ENCODE results near the gene C9orf72.
A peak's percentile ranks its signal among the peaks of the same experiment; 100 is the strongest.

Gene C9orf72

GRCh38 chr9:27582794-27583193, 9.5 kb upstream of the C9orf72 start:
- 86% methylated on average over 2 of the region's 2 CpGs for WGBS (ENCODE audit: insufficient coverage)
- POLR2A ChIA-PET, result no interaction called here

GRCh38 chr9:27581826-27582225, 8.5 kb upstream of the C9orf72 start:
- no peak overlapping the region for H3K27ac ChIP-seq (ENCODE audit: insufficient read depth in 1 of 2, low read depth in 1 of 2, low read length in 2 of 2, poor library complexity in 1 of 2, severe bottlenecking in 2 of 2)
- POLR2A ChIA-PET, result no interaction called here
- 80% methylated on average over 1 of the region's 1 CpG for WGBS (ENCODE audit: insufficient coverage)

More at GRCh38 chr9:27582794-27583193, 9.5 kb upstream of the C9orf72 start:
- Histone ChIP-seq H3K4me1 (ENCODE audit: control extremely low read depth in 1 of 4, control insufficient read depth in 4 of 4, insufficient read depth in 4 of 4, low read length in 3 of 4) (peaks cover 0 to 5% (median 0%) of the 10 kb centered on the region in 4 experiments), H3K4me3 (ENCODE audit: control insufficient read depth in 1 of 7, extremely low read depth in 1 of 7, insufficient read depth in 4 of 7, low read depth in 2 of 7, low read length in 6 of 7) (no peak overlapping the region), H3K27me3 (replicated peaks in 2 of 5; ENCODE audit: control insufficient read depth in 4 of 5, insufficient read depth in 5 of 5, low read length in 4 of 5) (no peaks in the 10 kb centered on the region), H3K9me3 (ENCODE audit: control extremely low read depth in 1 of 5, control insufficient read depth in 4 of 5, insufficient read depth in 2 of 5, low read depth in 1 of 5, low read length in 4 of 5) (peaks cover 0 to 5% (median 2%) of the 10 kb centered on the region in 5 experiments), H3K36me3 (ENCODE audit: control insufficient read depth in 4 of 4, insufficient read depth in 4 of 4, low read length in 3 of 4) (no peaks in the 10 kb centered on the region), H3K27ac (ENCODE audit: insufficient read depth in 1 of 2, low read depth in 1 of 2, low read length in 2 of 2, poor library complexity in 1 of 2, severe bottlenecking in 2 of 2) (no peak overlapping the region)
- CTCF ChIA-PET, result no interaction called here
- no peak for DNase-seq

GRCh38 chr9:27573634-27574590, 631 bp upstream of the C9orf72 start:
- peak overlapping the region; percentile 21 to 89 (median 75) for H3K4me3 ChIP-seq (ENCODE audit: control insufficient read depth in 1 of 7, extremely low read depth in 1 of 7, insufficient read depth in 4 of 7, low read depth in 2 of 7, low read length in 6 of 7)
- H3K4me1 ChIP-seq (ENCODE audit: control extremely low read depth in 1 of 4, control insufficient read depth in 4 of 4, insufficient read depth in 4 of 4, low read length in 3 of 4), result peaks cover 7 to 22% (median 16%) of the 10 kb centered on the region in 4 experiments
- DNase-seq, result peak; percentile 100
- H3K27me3 ChIP-seq (replicated peaks in 2 of 5; ENCODE audit: control insufficient read depth in 4 of 5, insufficient read depth in 5 of 5, low read length in 4 of 5), result no peaks in the 10 kb centered on the region
- peaks cover 0 to 5% (median 2%) of the 10 kb centered on the region in 5 experiments for H3K9me3 ChIP-seq (ENCODE audit: control extremely low read depth in 1 of 5, control insufficient read depth in 4 of 5, insufficient read depth in 2 of 5, low read depth in 1 of 5, low read length in 4 of 5)
- 0% methylated on average over 22 of the region's 35 CpGs for WGBS (ENCODE audit: insufficient coverage)
- ChIA-PET CTCF (interaction anchor here (0.8 to 1.5 kb wide), 2 partner anchors 14 to 44 kb away, joined by 4 to 6 read pairs; partner anchors contain the start of gene MOB3B), POLR2A (interaction anchor here (0.7 to 1.6 kb wide), 6 partner anchors 11 to 866 kb away, joined by 3 to 8 read pairs (median 5); no protein-coding TSS in a partner anchor)
- no peaks in the 10 kb centered on the region for H3K36me3 ChIP-seq (ENCODE audit: control insufficient read depth in 4 of 4, insufficient read depth in 4 of 4, low read length in 3 of 4)
- H3K27ac ChIP-seq (ENCODE audit: insufficient read depth in 1 of 2, low read depth in 1 of 2, low read length in 2 of 2, poor library complexity in 1 of 2, severe bottlenecking in 2 of 2), result peak overlapping the region; percentile 67 to 90

More at GRCh38 chr9:27581826-27582225, 8.5 kb upstream of the C9orf72 start:
- Histone ChIP-seq H3K36me3 (ENCODE audit: control insufficient read depth in 4 of 4, insufficient read depth in 4 of 4, low read length in 3 of 4) (no peaks in the 10 kb centered on the region), H3K4me3 (ENCODE audit: control insufficient read depth in 1 of 7, extremely low read depth in 1 of 7, insufficient read depth in 4 of 7, low read depth in 2 of 7, low read length in 6 of 7) (no peak overlapping the region), H3K9me3 (ENCODE audit: control extremely low read depth in 1 of 5, control insufficient read depth in 4 of 5, insufficient read depth in 2 of 5, low read depth in 1 of 5, low read length in 4 of 5) (peaks cover 0 to 5% (median 2%) of the 10 kb centered on the region in 5 experiments), H3K27me3 (replicated peaks in 2 of 5; ENCODE audit: control insufficient read depth in 4 of 5, insufficient read depth in 5 of 5, low read length in 4 of 5) (no peaks in the 10 kb centered on the region), H3K4me1 (ENCODE audit: control extremely low read depth in 1 of 4, control insufficient read depth in 4 of 4, insufficient read depth in 4 of 4, low read length in 3 of 4) (peaks cover 0 to 3% (median 0%) of the 10 kb centered on the region in 4 experiments)
- CTCF ChIA-PET, result interaction anchor here (1.2 kb wide), 1 partner anchor 15 kb away, joined by 3 read pairs; no protein-coding TSS in a partner anchor
- DNase-seq, result no peak

GRCh38 chr9:27572566-27572917, 739 bp downstream of the C9orf72 start:
- Histone ChIP-seq H3K36me3 (ENCODE audit: control insufficient read depth in 4 of 4, insufficient read depth in 4 of 4, low read length in 3 of 4) (no peaks in the 10 kb centered on the region), H3K4me1 (ENCODE audit: control extremely low read depth in 1 of 4, control insufficient read depth in 4 of 4, insufficient read depth in 4 of 4, low read length in 3 of 4) (peaks cover 7 to 22% (median 16%) of the 10 kb centered on the region in 4 experiments), H3K9me3 (ENCODE audit: control extremely low read depth in 1 of 5, control insufficient read depth in 4 of 5, insufficient read depth in 2 of 5, low read depth in 1 of 5, low read length in 4 of 5) (no peaks in the 10 kb centered on the region), H3K27ac (ENCODE audit: insufficient read depth in 1 of 2, low read depth in 1 of 2, low read length in 2 of 2, poor library complexity in 1 of 2, severe bottlenecking in 2 of 2) (peak overlapping the region; percentile 66 to 90), H3K27me3 (replicated peaks in 2 of 5; ENCODE audit: control insufficient read depth in 4 of 5, insufficient read depth in 5 of 5, low read length in 4 of 5) (no peaks in the 10 kb centered on the region), H3K4me3 (ENCODE audit: control insufficient read depth in 1 of 7, extremely low read depth in 1 of 7, insufficient read depth in 4 of 7, low read depth in 2 of 7, low read length in 6 of 7) (peak overlapping the region; percentile 67 to 89 (median 80))
- 0% methylated on average over 6 of the region's 6 CpGs for WGBS (ENCODE audit: insufficient coverage)
- ChIA-PET CTCF (interaction anchor here (0.8 to 1.5 kb wide), 2 partner anchors 13 to 43 kb away, joined by 4 to 6 read pairs; partner anchors contain the start of gene MOB3B), POLR2A (interaction anchor here (1.0 to 1.6 kb wide), 3 partner anchors 10 to 28 kb away, joined by 5 to 8 read pairs (median 6); no protein-coding TSS in a partner anchor)
- peak; percentile 70 to 96 (median 94) for DNase-seq

- peak overlapping the region in 1 of 2 experiments; percentile 90 for H3K27ac ChIP-seq (ENCODE audit: insufficient read depth in 1 of 2, low read depth in 1 of 2, low read length in 2 of 2, poor library complexity in 1 of 2, severe bottlenecking in 2 of 2)
- peak overlapping the region in 3 of 7 experiments; percentile 75 to 86 (median 84) for H3K4me3 ChIP-seq (ENCODE audit: control insufficient read depth in 1 of 7, extremely low read depth in 1 of 7, insufficient read depth in 4 of 7, low read depth in 2 of 7, low read length in 6 of 7)
- WGBS (ENCODE audit: insufficient coverage), result 60% methylated on average over 1 of the region's 3 CpGs
- H3K9me3 ChIP-seq (ENCODE audit: control extremely low read depth in 1 of 5, control insufficient read depth in 4 of 5, insufficient read depth in 2 of 5, low read depth in 1 of 5, low read length in 4 of 5), result no peaks in the 10 kb centered on the region
- peaks cover 7 to 22% (median 16%) of the 10 kb centered on the region in 4 experiments for H3K4me1 ChIP-seq (ENCODE audit: control extremely low read depth in 1 of 4, control insufficient read depth in 4 of 4, insufficient read depth in 4 of 4, low read length in 3 of 4)
- H3K36me3 ChIP-seq (ENCODE audit: control insufficient read depth in 4 of 4, insufficient read depth in 4 of 4, low read length in 3 of 4), result no peaks in the 10 kb centered on the region
- no peak for DNase-seq
- ChIA-PET POLR2A (interaction anchor here (1.6 kb wide), 1 partner anchor 11 kb away, joined by 8 read pairs; no protein-coding TSS in a partner anchor), CTCF (interaction anchor here (1.5 kb wide), 1 partner anchor 12 kb away, joined by 6 read pairs; no protein-coding TSS in a partner anchor)
- no peaks in the 10 kb centered on the region for H3K27me3 ChIP-seq (replicated peaks in 2 of 5; ENCODE audit: control insufficient read depth in 4 of 5, insufficient read depth in 5 of 5, low read length in 4 of 5)
Observed at GRCh38 chr9:27572061-27572460, 1.2 kb downstream of the C9orf72 start.

GRCh38 chr9:27571011-27571410, 2.3 kb downstream of the C9orf72 start:
- Histone ChIP-seq H3K4me3 (ENCODE audit: control insufficient read depth in 1 of 7, extremely low read depth in 1 of 7, insufficient read depth in 4 of 7, low read depth in 2 of 7, low read length in 6 of 7) (no peak overlapping the region), H3K27me3 (replicated peaks in 2 of 5; ENCODE audit: control insufficient read depth in 4 of 5, insufficient read depth in 5 of 5, low read length in 4 of 5) (no peaks in the 10 kb centered on the region), H3K36me3 (ENCODE audit: control insufficient read depth in 4 of 4, insufficient read depth in 4 of 4, low read length in 3 of 4) (peaks cover 0 to 5% (median 2%) of the 10 kb centered on the region in 4 experiments), H3K4me1 (ENCODE audit: control extremely low read depth in 1 of 4, control insufficient read depth in 4 of 4, insufficient read depth in 4 of 4, low read length in 3 of 4) (peaks cover 7 to 26% (median 19%) of the 10 kb centered on the region in 4 experiments), H3K9me3 (ENCODE audit: control extremely low read depth in 1 of 5, control insufficient read depth in 4 of 5, insufficient read depth in 2 of 5, low read depth in 1 of 5, low read length in 4 of 5) (no peaks in the 10 kb centered on the region), H3K27ac (ENCODE audit: insufficient read depth in 1 of 2, low read depth in 1 of 2, low read length in 2 of 2, poor library complexity in 1 of 2, severe bottlenecking in 2 of 2) (no peak overlapping the region)
- DNase-seq, result no peak
- CTCF ChIA-PET, result interaction anchor here (0.6 kb wide), 1 partner anchor 43 kb away, joined by 3 read pairs; no protein-coding TSS in a partner anchor
- POLR2A ChIA-PET, result interaction anchor here (0.8 kb wide), 1 partner anchor 28 kb away, joined by 3 read pairs; no protein-coding TSS in a partner anchor
- WGBS (ENCODE audit: insufficient coverage), result 100% methylated on average over 2 of the region's 4 CpGs
